GM23338 (cell line): Measurements from ENCODE around the gene WDR27. TPM values are rescaled to one million over a fixed set of nuclear protein-coding genes. Genes with fewer than 3 reads are reported as not detected.
A peak's percentile ranks its signal among the peaks of the same experiment; 100 is the strongest.

Experiments used
- ATAC-seq: fragments of 200-7000 bp; cut with Tn5 transposase; 3 replicates; pipeline ENCODE4 v1.9.1; 2020
- DNase-seq: peaks from one replicate; pipeline ENCODE4 v3.0.0-alpha.2; 2015; ENCODE audit warnings: low spot score
- H2AFZ ChIP-seq: fragments of 200-600 bp; sonication (generic); 2 replicates; pipeline ENCODE4 v1.8.0; 2016; ENCODE audit warnings: antibody characterized with exemption, mild to moderate bottlenecking, moderate library complexity
- H3F3A ChIP-seq: fragments of 200-600 bp; sonication (generic); replicated peaks from 2 replicates; pipeline ENCODE4 v1.8.0; 2017; ENCODE audit warnings: antibody characterized with exemption, mixed run types, low read depth
- H3K27ac ChIP-seq: fragments of 200-600 bp; sonication (generic); 2 replicates; pipeline ENCODE4 v1.6.1; 2016; ENCODE audit warnings: low read depth
- H3K27me3 ChIP-seq: fragments of 200-600 bp; sonication (generic); 2 replicates; pipeline ENCODE4 v1.8.0; 2016; ENCODE audit warnings: mild to moderate bottlenecking, mixed run types, moderate library complexity; ENCODE audit not compliant: insufficient read depth
- H3K36me3 ChIP-seq: fragments of 200-600 bp; sonication (generic); 2 replicates; pipeline ENCODE4 v1.8.0; 2016; ENCODE audit warnings: mild to moderate bottlenecking; ENCODE audit not compliant: insufficient read depth
- H3K4me1 ChIP-seq: fragments of 200-600 bp; sonication (generic); 2 replicates; pipeline ENCODE4 v1.8.0; 2016; ENCODE audit warnings: mild to moderate bottlenecking, moderate library complexity; ENCODE audit not compliant: insufficient read depth
- H3K4me2 ChIP-seq: fragments of 200-600 bp; sonication (generic); 2 replicates; pipeline ENCODE4 v1.7.1; 2017; ENCODE audit warnings: mixed run types
- H3K4me3 ChIP-seq: fragments of 200-600 bp; sonication (generic); 2 replicates; pipeline ENCODE4 v1.6.1; 2016; ENCODE audit warnings: mixed run types
- H3K79me2 ChIP-seq: fragments of 200-600 bp; sonication (generic); replicated peaks from 2 replicates; pipeline ENCODE4 v1.8.0; 2017; ENCODE audit warnings: mild to moderate bottlenecking; ENCODE audit not compliant: insufficient read depth
- H3K9me2 ChIP-seq: fragments of 200-600 bp; sonication (generic); 2 replicates; pipeline ENCODE4 v1.8.0; 2017; ENCODE audit not compliant: insufficient read depth
- H4K20me1 ChIP-seq: fragments of 200-600 bp; sonication (generic); replicated peaks from 2 replicates; pipeline ENCODE4 v1.8.0; 2017; ENCODE audit warnings: mild to moderate bottlenecking; ENCODE audit not compliant: insufficient read depth
- H3K27ac Mint-ChIP-seq: 2 replicates; pipeline ENCODE4 v1.8.0; 2020; ENCODE audit warnings: inconsistent platforms, mild to moderate bottlenecking, moderate library complexity, mixed read lengths
- H3K27me3 Mint-ChIP-seq: 3 replicates; pipeline ENCODE4 v1.8.0; 2022; ENCODE audit warnings: low read depth, mild to moderate bottlenecking, moderate library complexity, mixed read lengths, inconsistent platforms; ENCODE audit not compliant: insufficient read depth, poor library complexity
- H3K36me3 Mint-ChIP-seq: 3 replicates; pipeline ENCODE4 v1.8.0; 2021; ENCODE audit warnings: low read depth, mild to moderate bottlenecking, inconsistent platforms, moderate library complexity, mixed read lengths
- H3K4me1 Mint-ChIP-seq: 3 replicates; pipeline ENCODE4 v1.8.0; 2020; ENCODE audit warnings: mild to moderate bottlenecking, inconsistent platforms, mixed read lengths
- H3K4me3 Mint-ChIP-seq: 3 replicates; pipeline ENCODE4 v1.8.0; 2021; ENCODE audit warnings: moderate library complexity, mild to moderate bottlenecking, inconsistent platforms, mixed read lengths
- H3K9me3 Mint-ChIP-seq: 3 replicates; pipeline ENCODE4 v1.8.0; 2020; ENCODE audit warnings: moderate library complexity, mild to moderate bottlenecking, inconsistent platforms, mixed read lengths
- EZH2 ChIP-seq: fragments of 200-600 bp; sonication (generic); IDR thresholded peaks from one replicate; pipeline ENCODE4 v1.8.0; 2017; ENCODE audit warnings: antibody characterized with exemption, mild to moderate bottlenecking, low read depth; ENCODE audit not compliant: unreplicated experiment
- ZNF114 ChIP-seq: fragments of 250-450 bp; sonication (Bioruptor Pico); IDR thresholded peaks from 2 replicates; pipeline ENCODE4 v1.5.0; 2020; ENCODE audit warnings: mild to moderate bottlenecking, moderate library complexity
- polyA plus RNA-seq: library from polyadenylated mRNA; unstranded; fragments of >200 nt; fragmentation: Nextera tagmentation; extraction: Ambion mirVana; gene quantifications from 2 replicates; pipeline ENCODE4 v1.2.1, GENCODE V29; 2016
- total RNA-seq: library from RNA; depleted of rRNA; stranded (reverse); fragments of >200 nt; shearing (Covaris generic); gene quantifications from 2 replicates; pipeline ENCODE4 v1.2.3, GENCODE V29; 2014
- TF ChIP-seq, protein P1 (sequence below): fragments of 250-450 bp; sonication (Bioruptor Pico); IDR thresholded peaks from 2 replicates; pipeline ENCODE4 v1.5.0; 2020; ENCODE audit warnings: mild to moderate bottlenecking, moderate library complexity

WDR27 gene
- total and polyA plus RNA-seq, 2 experiments from 2014 or later, result 55.3 to 80.4 TPM

DNA sequence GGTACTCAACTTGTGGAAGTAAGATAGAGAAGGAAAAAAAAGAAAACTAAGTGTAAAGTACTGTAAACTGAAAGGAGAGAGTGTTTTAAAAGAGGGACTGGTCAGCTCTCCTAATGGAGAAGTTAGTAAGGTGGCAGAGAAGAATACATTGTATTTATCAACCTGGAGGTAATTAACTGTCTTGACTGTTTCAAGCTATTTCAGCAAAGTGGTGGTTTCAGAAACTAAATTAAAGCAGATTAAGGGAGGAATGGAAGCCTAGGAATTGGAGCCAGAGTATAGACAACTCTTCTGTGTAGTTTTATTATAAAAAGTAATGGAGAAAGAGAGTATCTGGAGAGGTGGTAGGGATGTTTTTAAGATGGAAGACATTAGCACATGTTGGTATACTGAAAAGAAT is 25.1 kb upstream of the WDR27 start (continued):
- TF ChIP-seq, protein P1, sequence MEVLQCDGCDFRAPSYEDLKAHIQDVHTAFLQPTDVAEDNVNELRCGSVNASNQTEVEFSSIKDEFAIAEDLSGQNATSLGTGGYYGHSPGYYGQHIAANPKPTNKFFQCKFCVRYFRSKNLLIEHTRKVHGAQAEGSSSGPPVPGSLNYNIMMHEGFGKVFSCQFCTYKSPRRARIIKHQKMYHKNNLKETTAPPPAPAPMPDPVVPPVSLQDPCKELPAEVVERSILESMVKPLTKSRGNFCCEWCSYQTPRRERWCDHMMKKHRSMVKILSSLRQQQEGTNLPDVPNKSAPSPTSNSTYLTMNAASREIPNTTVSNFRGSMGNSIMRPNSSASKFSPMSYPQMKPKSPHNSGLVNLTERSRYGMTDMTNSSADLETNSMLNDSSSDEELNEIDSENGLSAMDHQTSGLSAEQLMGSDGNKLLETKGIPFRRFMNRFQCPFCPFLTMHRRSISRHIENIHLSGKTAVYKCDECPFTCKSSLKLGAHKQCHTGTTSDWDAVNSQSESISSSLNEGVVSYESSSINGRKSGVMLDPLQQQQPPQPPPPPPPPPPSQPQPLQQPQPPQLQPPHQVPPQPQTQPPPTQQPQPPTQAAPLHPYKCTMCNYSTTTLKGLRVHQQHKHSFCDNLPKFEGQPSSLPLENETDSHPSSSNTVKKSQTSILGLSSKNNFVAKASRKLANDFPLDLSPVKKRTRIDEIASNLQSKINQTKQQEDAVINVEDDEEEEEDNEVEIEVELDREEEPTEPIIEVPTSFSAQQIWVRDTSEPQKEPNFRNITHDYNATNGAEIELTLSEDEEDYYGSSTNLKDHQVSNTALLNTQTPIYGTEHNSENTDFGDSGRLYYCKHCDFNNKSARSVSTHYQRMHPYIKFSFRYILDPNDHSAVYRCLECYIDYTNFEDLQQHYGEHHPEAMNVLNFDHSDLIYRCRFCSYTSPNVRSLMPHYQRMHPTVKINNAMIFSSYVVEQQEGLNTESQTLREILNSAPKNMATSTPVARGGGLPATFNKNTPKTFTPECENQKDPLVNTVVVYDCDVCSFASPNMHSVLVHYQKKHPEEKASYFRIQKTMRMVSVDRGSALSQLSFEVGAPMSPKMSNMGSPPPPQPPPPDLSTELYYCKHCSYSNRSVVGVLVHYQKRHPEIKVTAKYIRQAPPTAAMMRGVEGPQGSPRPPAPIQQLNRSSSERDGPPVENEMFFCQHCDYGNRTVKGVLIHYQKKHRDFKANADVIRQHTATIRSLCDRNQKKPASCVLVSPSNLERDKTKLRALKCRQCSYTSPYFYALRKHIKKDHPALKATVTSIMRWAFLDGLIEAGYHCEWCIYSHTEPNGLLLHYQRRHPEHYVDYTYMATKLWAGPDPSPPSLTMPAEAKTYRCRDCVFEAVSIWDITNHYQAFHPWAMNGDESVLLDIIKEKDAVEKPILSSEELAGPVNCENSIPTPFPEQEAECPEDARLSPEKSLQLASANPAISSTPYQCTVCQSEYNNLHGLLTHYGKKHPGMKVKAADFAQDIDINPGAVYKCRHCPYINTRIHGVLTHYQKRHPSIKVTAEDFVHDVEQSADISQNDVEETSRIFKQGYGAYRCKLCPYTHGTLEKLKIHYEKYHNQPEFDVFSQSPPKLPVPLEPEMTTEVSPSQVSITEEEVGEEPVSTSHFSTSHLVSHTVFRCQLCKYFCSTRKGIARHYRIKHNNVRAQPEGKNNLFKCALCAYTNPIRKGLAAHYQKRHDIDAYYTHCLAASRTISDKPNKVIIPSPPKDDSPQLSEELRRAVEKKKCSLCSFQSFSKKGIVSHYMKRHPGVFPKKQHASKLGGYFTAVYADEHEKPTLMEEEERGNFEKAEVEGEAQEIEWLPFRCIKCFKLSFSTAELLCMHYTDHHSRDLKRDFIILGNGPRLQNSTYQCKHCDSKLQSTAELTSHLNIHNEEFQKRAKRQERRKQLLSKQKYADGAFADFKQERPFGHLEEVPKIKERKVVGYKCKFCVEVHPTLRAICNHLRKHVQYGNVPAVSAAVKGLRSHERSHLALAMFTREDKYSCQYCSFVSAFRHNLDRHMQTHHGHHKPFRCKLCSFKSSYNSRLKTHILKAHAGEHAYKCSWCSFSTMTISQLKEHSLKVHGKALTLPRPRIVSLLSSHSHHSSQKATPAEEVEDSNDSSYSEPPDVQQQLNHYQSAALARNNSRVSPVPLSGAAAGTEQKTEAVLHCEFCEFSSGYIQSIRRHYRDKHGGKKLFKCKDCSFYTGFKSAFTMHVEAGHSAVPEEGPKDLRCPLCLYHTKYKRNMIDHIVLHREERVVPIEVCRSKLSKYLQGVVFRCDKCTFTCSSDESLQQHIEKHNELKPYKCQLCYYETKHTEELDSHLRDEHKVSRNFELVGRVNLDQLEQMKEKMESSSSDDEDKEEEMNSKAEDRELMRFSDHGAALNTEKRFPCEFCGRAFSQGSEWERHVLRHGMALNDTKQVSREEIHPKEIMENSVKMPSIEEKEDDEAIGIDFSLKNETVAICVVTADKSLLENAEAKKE, result no peak

DNA sequence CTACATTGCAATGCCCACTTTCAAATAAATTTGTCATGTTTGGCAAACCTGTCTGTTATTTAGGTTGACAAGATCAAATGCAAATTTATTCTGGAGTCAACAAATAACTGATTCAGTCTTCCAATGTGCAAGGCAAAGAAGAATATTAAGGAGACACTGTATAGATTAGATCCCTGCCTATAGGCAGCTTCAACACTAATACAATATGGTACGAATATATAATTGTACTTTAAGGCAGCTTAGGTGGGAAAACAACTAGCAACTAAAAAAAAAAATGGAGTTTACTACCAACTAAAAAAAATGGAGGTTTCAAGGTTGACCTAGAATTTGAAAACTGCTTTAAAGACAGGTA is 24.2 kb upstream of the WDR27 start:
- Histone ChIP-seq H3K9me2 (no peaks in the 10 kb centered on the region), H3K4me3 (peak overlapping the region; percentile 80), H2AFZ (no peak overlapping the region), H3K36me3 (no peaks in the 10 kb centered on the region), H3K79me2 (peaks cover 24% of the 10 kb centered on the region), H3K4me2 (peak overlapping the region; percentile 92), H3K4me1 (peaks cover 26% of the 10 kb centered on the region), H4K20me1 (peaks cover 22% of the 10 kb centered on the region), H3K27ac (no peak overlapping the region), H3K27me3 (peaks cover 11% of the 10 kb centered on the region), H3F3A (no peaks in the 10 kb centered on the region; the same call in 1 of the 2 replicates)
- Mint-ChIP-seq H3K36me3 (peaks cover 4% of the 10 kb centered on the region; the same call in 1 of the 3 replicates), H3K27me3 (peaks cover 13% of the 10 kb centered on the region), H3K4me3 (peak overlapping the region; percentile 90), H3K4me1 (peaks cover 42% of the 10 kb centered on the region), H3K9me3 (no peaks in the 10 kb centered on the region), H3K27ac (no peak overlapping the region)
- TF ChIP-seq EZH2, result no peak
- TF ChIP-seq ZNF114, result no peak
- DNase-seq (no peak), ATAC-seq (no peak)
